Adipocyte (in vitro differentiated cells): ENCODE data around the gene FGF18.

Source experiments
- DNase-seq: peaks from one replicate; pipeline ENCODE4 v3.0.0-alpha.2; 2015; ENCODE audit warnings: low read depth
- H3K27me3 ChIP-seq: replicated peaks from 2 replicates; pipeline ENCODE4 v1.7.0; 2013; ENCODE audit warnings: mild to moderate bottlenecking, low read length, moderate library complexity; ENCODE audit not compliant: control insufficient read depth, insufficient read depth
- H3K36me3 ChIP-seq: 2 replicates; pipeline ENCODE4 v1.7.0; 2013; ENCODE audit warnings: low read length, mild to moderate bottlenecking, moderate library complexity; ENCODE audit not compliant: control insufficient read depth, insufficient read depth, severe bottlenecking
- H3K4me1 ChIP-seq: 2 replicates; pipeline ENCODE4 v1.7.0; 2013; ENCODE audit warnings: mild to moderate bottlenecking, low read length, moderate library complexity; ENCODE audit not compliant: control insufficient read depth, insufficient read depth
- H3K4me3 ChIP-seq: 2 replicates; pipeline ENCODE4 v1.7.0; 2013; ENCODE audit warnings: mild to moderate bottlenecking, low read length, moderate library complexity
- H3K9ac ChIP-seq: 2 replicates; pipeline ENCODE4 v1.7.0; 2013; ENCODE audit warnings: mild to moderate bottlenecking, low read length, moderate library complexity
- H3K9me3 ChIP-seq: 2 replicates; pipeline ENCODE4 v1.7.0; 2013; ENCODE audit warnings: mild to moderate bottlenecking, low read length, moderate library complexity; ENCODE audit not compliant: control insufficient read depth

The FGF18 gene

DNA sequence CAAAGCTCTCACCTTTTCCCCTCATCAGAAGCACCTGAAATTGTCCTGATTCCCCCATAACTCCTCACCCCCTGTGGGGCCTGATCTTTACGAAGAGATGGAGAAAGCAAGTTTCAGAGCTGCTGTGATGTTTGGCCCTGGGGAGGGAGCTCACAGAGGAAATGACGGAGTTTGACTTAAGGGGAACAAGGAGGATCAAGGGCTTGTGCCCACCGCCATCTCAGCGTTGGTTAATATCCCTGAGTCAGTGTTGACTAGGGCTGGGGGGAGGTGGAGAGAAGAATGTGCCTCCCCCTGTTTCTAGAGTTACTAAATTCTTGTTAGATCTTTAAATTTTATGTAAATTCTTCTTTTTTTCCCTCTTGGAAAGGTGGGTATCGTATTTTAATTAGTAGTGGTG is 27.8 kb downstream of the FGF18 start:
- no peaks in the 10 kb centered on the region for H3K36me3 ChIP-seq
- no peaks in the 10 kb centered on the region for H3K9me3 ChIP-seq
- H3K4me1 ChIP-seq, result peaks cover 22% of the 10 kb centered on the region
- no peak overlapping the region for H3K9ac ChIP-seq
- H3K27me3 ChIP-seq, result no peaks in the 10 kb centered on the region
- DNase-seq, result no peak
- no peak overlapping the region for H3K4me3 ChIP-seq

DNA sequence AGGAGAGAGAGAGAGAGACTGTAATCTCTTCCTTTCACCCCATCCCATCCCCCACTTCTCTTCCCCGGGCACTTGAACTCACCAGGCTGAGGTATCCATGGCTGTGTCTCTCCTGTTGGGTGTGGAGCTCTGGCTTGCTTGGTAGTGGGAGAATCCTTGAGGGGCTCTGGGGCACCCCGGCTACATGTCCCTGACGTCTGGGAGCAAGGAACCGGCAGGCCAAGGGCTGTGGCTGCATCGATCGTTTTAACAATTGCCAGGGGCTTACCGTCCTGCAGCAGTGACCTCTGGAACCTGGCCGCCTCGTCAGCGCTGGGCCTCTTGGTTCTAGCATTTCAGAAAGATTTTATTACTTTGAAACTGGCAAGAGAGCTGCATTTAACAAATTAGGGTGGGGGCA is 30.0 kb downstream of the FGF18 start:
- no peak for DNase-seq
- H3K4me3 ChIP-seq, result no peak overlapping the region
- H3K4me1 ChIP-seq, result peaks cover 16% of the 10 kb centered on the region
- no peak overlapping the region for H3K9ac ChIP-seq
- no peaks in the 10 kb centered on the region for H3K9me3 ChIP-seq
- no peaks in the 10 kb centered on the region for H3K36me3 ChIP-seq
- H3K27me3 ChIP-seq, result no peaks in the 10 kb centered on the region

DNA sequence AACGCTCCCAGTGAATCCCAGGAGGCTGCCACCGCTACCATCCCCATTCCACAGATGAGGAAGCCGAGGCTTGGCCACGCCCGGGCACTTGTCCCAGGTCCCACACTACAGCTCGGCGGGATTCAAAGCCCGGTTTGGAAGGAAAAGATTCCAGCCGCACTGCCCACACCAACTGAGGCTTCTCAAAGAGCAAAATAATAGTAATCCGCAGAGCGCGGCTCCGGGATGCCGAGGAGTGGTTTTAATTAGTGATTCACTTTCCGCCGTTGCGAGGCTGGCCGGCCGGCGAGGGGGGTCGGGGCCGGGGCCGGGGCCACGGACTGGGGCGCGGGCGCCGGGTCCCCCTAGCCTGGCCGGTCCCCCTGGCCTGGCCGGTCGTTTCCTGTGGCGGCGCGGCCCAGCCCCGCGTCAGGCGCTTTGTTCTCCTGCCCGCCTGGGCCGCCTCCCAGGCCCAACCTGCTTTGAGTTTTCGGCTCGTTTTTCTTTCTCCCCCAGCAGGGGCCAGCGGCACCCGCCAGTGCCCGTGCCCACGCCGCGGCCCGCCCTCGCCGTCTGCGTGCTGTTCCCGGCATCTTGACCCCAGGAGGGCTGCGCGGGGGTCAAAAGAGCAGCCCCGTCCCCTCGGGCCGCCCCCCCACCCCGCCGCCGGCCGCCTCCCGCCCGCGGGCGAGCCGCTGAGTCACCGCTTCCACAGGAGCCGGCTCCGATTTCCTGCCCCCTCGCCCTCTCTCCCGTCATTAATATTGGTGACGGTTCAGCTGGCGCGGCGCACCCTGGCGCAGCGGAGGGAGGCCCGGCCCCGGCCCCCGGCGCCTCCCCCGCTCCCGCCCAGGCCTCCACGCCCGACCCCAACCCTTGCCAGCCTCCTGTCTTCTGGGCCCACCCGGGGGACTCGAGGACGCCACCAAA is 31.2 kb downstream of the FGF18 start:
- Histone ChIP-seq H3K9me3 (no peaks in the 10 kb centered on the region), H3K27me3 (no peaks in the 10 kb centered on the region), H3K9ac (peak overlapping the region; percentile 50), H3K4me3 (peak overlapping the region; percentile 60), H3K4me1 (peaks cover 14% of the 10 kb centered on the region), H3K36me3 (no peaks in the 10 kb centered on the region)
- DNase-seq, result peak; percentile 90

DNA sequence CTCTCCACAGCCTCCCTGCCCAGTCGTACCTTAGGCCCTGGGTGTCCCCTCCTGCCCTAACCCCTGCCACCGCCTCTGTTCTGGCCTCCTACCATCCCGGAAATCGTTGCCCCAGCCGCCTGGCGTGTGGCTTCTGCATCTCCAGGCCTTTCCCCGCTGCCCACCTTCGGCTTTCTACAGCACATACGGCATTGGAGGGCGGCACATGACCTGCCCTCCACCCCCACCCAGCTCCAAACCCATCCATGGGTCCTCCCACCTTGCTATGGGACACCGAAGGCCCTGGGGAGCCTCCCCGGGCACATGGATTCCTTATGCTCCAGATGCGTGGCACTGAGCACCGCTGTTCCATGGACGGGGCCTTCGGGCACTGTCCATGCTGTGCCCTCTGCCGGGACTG is 32.0 kb downstream of the FGF18 start:
- H3K9me3 ChIP-seq, result no peaks in the 10 kb centered on the region
- no peak for DNase-seq
- H3K4me3 ChIP-seq, result no peak overlapping the region
- peaks cover 6% of the 10 kb centered on the region for H3K4me1 ChIP-seq
- no peak overlapping the region for H3K9ac ChIP-seq
- H3K27me3 ChIP-seq, result no peaks in the 10 kb centered on the region
- no peaks in the 10 kb centered on the region for H3K36me3 ChIP-seq

DNA sequence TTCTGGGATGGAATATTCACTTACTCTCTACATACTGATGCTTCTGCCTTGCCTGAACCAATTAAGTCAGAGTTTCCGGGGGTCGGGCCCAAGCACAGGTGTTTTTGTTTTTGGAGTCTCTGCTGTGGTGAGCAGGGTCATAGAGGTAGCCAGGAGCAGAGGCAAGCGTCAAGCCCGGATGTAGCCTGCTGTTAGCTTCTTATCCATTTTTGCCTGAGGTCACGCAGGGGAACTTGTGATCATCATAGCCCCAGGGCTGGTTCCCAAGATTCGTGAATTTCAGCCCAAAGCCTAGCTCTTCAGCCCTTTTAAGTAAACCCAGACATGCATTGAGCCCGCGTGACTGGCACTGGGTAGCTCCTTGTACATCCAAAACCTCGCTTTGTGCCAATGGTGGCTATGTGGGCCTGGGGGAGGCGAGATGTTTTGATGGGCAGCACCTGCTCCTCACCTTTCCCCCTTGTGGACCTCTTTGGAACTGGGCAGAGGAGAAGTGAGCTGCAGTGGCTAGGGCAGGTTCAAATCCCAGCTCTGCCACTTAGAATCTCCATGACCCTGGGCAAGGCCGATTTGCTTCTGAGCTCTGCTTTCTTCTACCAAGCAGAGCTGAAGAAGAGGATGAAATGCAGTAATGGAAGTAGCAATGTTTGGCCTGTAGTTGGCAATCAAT is 33.7 kb downstream of the FGF18 start:
- no peak for DNase-seq
- no peak overlapping the region for H3K9ac ChIP-seq

DNA sequence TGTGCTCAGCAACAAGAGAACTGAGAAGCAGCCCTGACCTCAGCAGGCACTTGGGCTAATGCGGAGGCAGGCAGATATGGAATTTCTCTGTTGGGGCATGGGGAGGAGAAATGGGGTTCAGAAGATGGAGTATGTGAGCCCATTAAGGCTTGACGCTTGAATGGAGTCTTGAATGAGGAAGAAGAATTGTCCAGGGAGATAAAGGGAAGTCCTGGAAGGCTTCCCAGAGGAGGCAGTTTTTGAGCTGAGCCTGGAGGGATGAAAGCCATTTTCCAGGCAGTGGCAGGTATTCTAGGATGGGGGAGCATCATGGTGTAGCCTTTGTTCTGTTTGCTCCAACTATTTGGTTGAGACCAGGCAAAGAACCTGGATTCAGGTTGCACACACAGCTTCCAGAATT is 34.5 kb downstream of the FGF18 start:
- H3K36me3 ChIP-seq, result no peaks in the 10 kb centered on the region
- H3K9me3 ChIP-seq, result no peaks in the 10 kb centered on the region
- H3K4me3 ChIP-seq, result no peak overlapping the region
- H3K27me3 ChIP-seq, result no peaks in the 10 kb centered on the region
- H3K4me1 ChIP-seq, result peaks cover 5% of the 10 kb centered on the region
- H3K9ac ChIP-seq, result no peak overlapping the region
- no peak for DNase-seq

More for the DNA sequence above, 33.7 kb downstream of the FGF18 start:
- no peaks in the 10 kb centered on the region for H3K9me3 ChIP-seq
- H3K4me3 ChIP-seq, result no peak overlapping the region
- peaks cover 5% of the 10 kb centered on the region for H3K4me1 ChIP-seq
- no peaks in the 10 kb centered on the region for H3K27me3 ChIP-seq
- H3K36me3 ChIP-seq, result no peaks in the 10 kb centered on the region

DNA sequence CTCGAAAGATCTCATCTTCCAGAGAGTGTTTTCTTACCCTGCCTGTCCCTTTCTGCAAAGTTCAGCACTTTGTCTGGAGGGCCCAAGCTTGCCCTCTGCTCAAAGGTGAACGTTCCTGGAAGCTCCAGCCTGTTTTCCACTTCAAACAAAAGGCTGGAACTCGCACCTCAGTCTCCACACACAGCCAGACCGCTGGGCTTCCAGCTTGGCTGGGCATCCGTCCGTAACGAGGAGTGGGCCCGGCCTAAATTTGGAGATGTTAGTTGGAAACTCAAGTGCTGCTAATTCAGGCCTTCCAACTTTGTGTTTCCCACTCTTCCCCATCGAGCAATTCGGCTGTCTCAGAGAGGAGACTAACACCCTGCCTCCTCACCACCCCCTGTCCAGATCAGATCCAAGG is 35.1 kb downstream of the FGF18 start:
- Histone ChIP-seq H3K27me3 (no peaks in the 10 kb centered on the region), H3K4me3 (no peak overlapping the region), H3K9me3 (no peaks in the 10 kb centered on the region), H3K4me1 (peaks cover 5% of the 10 kb centered on the region), H3K36me3 (no peaks in the 10 kb centered on the region), H3K9ac (no peak overlapping the region)
- DNase-seq, result no peak

DNA sequence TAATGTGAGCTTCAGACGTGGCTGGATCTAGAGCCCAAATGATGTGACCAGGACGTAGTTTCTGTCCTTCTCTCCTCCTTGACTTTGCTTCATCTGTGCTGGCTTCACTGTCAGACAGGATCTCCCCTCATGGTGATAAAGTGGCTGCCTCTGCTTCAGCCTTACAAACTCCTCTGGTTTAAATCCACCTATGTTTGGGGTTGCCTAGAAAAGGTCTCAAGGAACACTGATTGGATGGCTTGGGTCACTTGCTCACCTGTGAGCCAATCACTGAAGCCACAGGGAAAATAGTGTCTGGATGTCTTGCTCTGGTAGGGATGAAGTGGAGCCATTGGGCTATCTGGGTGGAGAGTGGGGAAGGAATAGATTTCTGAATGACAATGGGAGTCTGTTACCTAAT is 36.1 kb downstream of the FGF18 start:
- no peak for DNase-seq
- Histone ChIP-seq H3K4me1 (no peaks in the 10 kb centered on the region), H3K9me3 (no peaks in the 10 kb centered on the region), H3K9ac (no peak overlapping the region), H3K27me3 (no peaks in the 10 kb centered on the region), H3K36me3 (no peaks in the 10 kb centered on the region), H3K4me3 (no peak overlapping the region)

DNA sequence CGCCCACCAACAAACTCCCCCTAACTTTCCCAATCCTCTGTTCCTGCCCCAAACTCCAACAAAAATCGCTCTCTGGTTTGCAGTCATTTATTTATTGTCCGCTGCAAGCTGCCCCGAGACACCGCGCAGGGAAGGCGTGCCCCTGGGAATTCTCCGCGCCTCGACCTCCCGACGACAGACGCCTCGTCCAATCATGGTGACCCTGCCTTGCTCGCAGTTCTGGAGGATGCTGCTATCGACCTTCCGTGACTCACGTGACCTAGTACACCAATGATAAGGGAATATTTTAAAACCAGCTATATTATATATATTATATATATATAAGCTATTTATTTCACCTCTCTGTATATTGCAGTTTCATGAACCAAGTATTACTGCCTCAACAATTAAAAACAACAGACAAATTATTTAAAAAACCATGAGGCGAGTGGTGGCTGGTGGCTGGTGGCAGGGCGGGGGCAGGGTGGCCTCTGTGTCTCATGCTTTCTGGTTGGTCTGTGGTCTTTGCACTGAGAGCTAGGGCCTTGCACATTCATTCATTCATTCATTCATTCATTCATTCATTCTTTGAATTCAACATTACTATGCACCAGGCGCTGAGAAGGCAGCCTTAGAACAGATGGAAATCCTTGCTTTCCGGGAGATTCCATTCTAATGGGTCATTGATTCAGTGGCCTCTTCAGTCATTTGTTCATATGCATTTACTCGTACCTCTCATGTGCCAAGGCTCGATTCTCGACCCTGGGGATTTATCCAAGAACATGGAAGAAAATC is 37.9 kb downstream of the FGF18 start:
- Histone ChIP-seq H3K9ac (no peak overlapping the region), H3K27me3 (no peaks in the 10 kb centered on the region), H3K36me3 (no peaks in the 10 kb centered on the region), H3K4me3 (no peak overlapping the region), H3K9me3 (no peaks in the 10 kb centered on the region), H3K4me1 (no peaks in the 10 kb centered on the region)
- no peak for DNase-seq

DNA sequence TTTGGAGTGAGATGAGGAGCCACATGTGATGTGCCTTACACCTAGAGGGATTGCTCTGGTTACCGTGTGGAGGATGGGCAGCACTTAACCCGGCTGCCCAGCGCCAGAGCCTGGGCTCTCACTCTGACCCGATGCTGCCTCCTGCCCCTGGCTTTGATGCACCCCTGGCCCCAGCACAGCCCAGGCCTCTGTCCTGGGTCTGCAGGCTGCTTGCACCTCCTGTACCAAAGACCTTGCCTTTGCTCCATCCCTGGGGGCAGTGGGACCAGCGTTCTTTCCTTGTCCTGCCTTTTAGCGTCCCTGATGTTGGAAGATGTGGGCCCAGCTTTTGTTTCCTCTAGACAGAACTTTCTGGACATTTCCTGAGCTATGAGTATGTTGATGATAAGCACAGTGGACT is 40.4 kb downstream of the FGF18 start:
- no peaks in the 10 kb centered on the region for H3K9me3 ChIP-seq
- no peaks in the 10 kb centered on the region for H3K36me3 ChIP-seq
- no peaks in the 10 kb centered on the region for H3K27me3 ChIP-seq
- H3K4me3 ChIP-seq, result no peak overlapping the region
- no peak overlapping the region for H3K9ac ChIP-seq
- no peaks in the 10 kb centered on the region for H3K4me1 ChIP-seq
- no peak for DNase-seq
